Omental fat pad (tissue), 4 donors: ENCODE measurements around the gene PCNX3. TPM values are rescaled to one million over a fixed set of nuclear protein-coding genes. Genes with fewer than 3 reads are reported as not detected.

Experiments
- ATAC-seq: fragments of 150-250 bp; one replicate; pipeline ENCODE4 v1.9.1; 2016; ENCODE audit warnings: mild to moderate bottlenecking, moderate library complexity; ENCODE audit not compliant: low FRiP score
- DNase-seq: peaks from one replicate; pipeline ENCODE4 v3.0.0-alpha.2; 2019; ENCODE audit warnings: low spot score
- CTCF ChIP-seq, 3 donors: fragments of 450-650 bp; IDR thresholded peaks; one replicate each; pipeline ENCODE4 v1.5.1; 2016 to 2017; ENCODE audit warnings: antibody characterized with exemption in 3 of 3, mild to moderate bottlenecking in 3 of 3, moderate library complexity in 2 of 3
- total RNA-seq, 4 donors: library from RNA; depleted of rRNA; stranded (reverse); fragments of >200 nt; gene quantifications; one replicate each; pipeline ENCODE4 v1.1.0, GENCODE V29; 2016

Gene PCNX3
- total RNA-seq, 4 donors from 2014 or later: 15.8 to 25.1 (median 20.7) TPM

GRCh38 chr11:65581928-65582327 lies 33.6 kb upstream of the PCNX3 start:
- ATAC-seq (no peak), DNase-seq (no peak)
- TF ChIP-seq CTCF (IDR thresholded peaks at IDR 0.05): no peak

- ATAC-seq (no peak), DNase-seq (no peak)
- TF ChIP-seq CTCF (IDR thresholded peaks at IDR 0.05): no peak
Observed at GRCh38 chr11:65583589-65583988, 32.0 kb upstream of the PCNX3 start.

GRCh38 chr11:65584106-65584505 lies 31.5 kb upstream of the PCNX3 start:
- no peak for ATAC-seq
- TF ChIP-seq CTCF (IDR thresholded peaks at IDR 0.05): no peak
- DNase-seq: no peak

GRCh38 chr11:65584723-65585171 lies 30.8 kb upstream of the PCNX3 start:
- ATAC-seq (peak; percentile 17), DNase-seq (no peak)
- TF ChIP-seq CTCF (IDR thresholded peaks at IDR 0.05): no peak

GRCh38 chr11:65585396-65586246 lies 30.0 kb upstream of the PCNX3 start:
- no peak for ATAC-seq
- no peak for DNase-seq
- TF ChIP-seq CTCF (IDR thresholded peaks at IDR 0.05): no peak

- no peak for TF ChIP-seq CTCF (IDR thresholded peaks at IDR 0.05)
- ATAC-seq (no peak), DNase-seq (no peak)
Observed at GRCh38 chr11:65586247-65586630, 29.3 kb upstream of the PCNX3 start.

- no peak for TF ChIP-seq CTCF (IDR thresholded peaks at IDR 0.05)
- DNase-seq (no peak), ATAC-seq (no peak)
Observed at GRCh38 chr11:65586676-65587075, 28.9 kb upstream of the PCNX3 start.
